HTR-8/SVneo (cell line): ENCODE data around the gene METTL27.
"Not testable (repeated sequence)": the region's sequence is repeated elsewhere in the genome, so short reads cannot be mapped to it uniquely, and the experiment has no call there.

Source experiments
- DNase-seq: peaks from one replicate; pipeline ENCODE4 v3.0.0; 2011; ENCODE audit warnings: low spot score, mixed read lengths; ENCODE audit not compliant: insufficient read length
- FAIRE-seq: peaks from 2 replicates; lab custom pipeline; 2011; peaks lifted over from hg19 to GRCh38; lab: Jason Lieb, UNC

Gene METTL27

DNA sequence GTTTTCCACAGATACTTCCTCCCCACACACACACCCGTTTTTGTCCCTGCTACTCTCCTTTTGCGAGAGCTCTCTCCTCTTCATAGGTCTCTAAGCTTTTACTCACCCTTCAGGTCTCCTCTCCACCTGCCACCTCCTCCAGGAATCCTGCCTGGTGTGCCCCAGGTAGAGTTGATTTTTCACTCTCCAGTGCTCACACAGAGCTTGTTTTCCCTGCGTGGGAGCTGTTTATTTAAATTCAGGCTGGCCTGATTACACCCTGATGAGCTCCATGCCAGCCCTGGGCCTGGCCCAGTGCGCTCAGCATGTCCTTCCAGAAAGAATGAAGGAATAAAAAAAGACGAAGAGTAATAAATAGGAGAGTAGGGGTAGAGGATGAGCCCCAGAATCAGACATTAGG is 19.1 kb downstream of the METTL27 start:
- no peak for DNase-seq
- FAIRE-seq = no peak

DNA sequence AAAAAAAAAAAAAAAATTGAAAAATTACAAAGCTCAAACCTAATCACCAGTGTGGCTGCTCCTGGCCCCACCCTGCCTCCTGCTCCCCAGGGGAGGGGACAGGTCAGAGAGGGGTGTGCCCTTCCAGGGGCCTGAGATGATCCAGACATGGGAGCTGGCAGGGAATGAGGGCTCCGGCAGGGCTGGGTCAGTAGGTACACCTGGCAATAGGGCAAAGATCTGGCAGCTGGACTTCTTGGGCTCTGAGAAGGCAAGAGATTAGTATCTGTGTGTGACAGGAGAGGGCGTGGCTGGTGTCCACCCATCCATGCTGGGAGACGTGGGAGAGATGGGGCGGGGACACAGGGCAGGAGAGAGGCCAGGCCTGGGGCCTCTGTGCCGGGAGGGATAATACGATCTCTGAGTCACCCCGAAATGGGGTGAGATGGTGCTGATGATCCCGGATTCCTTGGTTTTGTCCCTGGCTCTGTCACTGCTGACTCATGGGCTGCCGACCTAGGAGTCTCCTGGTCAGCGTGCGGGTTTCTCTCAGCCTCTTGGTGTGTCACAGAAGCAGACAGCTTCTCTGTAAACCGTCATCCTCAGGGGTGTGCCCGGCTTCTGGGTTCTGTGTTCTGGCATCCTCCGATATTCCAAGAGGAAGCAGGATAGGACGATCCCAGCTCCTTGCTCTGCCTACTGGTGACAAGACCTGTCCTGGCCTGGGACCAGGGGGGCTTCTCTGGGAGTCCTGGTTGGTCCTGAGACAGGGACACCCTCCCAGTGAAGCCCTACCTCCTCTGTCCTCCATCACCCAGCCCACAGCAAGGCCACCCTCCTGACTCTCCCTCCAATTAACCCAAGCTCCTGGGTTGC is 19.8 kb downstream of the METTL27 start:
- DNase-seq (peak; percentile 87), FAIRE-seq (peak; percentile 52)

DNA sequence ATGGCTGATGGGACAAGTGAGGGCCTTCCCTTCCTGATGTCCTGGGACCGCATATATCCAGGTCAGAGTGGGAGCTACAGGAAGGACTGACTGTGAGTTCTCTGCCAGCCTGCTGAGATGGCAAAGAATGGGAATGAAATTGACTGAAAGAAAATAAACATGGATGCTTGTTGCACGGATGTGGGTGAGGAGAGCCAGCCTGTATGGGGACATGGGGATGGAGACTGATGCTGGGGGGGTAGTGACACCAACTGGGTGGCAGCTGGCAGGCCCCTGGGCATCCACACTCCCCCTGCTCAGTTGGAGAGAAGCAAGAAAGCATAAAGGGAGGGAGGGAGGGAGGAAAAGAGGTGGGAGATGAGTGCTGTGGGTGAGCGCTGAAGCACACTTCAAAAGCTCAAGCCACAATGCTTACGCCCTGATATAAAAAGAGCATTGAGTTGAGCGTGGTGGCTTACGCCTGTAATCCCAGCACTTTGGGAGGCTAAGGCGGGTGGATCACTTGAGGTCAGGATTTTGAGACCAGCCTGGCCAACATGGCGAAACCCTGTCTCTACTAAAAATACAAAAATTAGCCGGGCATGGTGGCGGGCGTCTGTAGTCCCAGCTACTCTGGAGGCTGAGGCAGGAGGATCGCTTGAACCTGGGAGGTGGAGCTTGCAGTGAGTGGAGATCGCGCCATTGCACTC is 20.6 kb downstream of the METTL27 start:
- not testable (repeated sequence) for DNase-seq, FAIRE-seq

DNA sequence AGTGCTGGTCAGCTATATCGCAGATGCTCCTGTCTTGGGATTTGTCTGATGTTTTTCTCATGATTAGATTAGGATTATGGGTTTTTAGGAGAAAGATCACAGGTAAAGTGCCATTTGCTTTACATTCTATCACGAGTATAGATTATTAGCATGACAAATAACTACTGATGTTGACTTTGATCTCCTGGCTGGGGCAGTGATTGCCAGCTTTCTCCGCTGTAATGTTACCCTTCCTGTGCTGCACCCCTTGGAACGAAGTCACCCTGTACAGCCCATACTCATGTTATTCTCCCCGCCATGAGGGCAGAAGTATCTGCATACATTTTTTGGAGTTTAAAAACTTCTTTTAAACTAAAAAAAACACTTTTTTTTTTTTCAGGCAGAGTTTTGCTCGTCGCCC is 22.3 kb downstream of the METTL27 start:
- DNase-seq (no peak), FAIRE-seq (no peak)

DNA sequence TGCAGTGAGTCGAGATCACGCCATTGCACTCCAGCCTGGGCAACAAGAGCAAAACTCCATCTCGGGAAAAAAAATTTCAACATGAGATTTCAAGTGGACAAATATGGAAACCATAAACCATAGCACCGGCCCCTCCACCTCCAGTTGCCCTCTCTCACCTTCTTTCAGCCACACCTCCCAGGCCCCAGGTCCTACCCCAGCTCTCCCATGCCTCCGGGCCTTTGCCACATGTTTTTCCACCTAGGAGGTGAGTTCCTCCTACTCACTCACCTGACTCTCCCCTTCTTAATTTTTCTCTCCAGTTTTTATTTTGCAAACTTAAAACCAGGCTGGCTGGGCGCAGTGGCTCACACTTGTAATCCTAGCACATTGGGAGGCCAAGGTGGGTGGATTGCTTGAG is 25.2 kb downstream of the METTL27 start:
- DNase-seq = no peak
- FAIRE-seq = no peak

DNA sequence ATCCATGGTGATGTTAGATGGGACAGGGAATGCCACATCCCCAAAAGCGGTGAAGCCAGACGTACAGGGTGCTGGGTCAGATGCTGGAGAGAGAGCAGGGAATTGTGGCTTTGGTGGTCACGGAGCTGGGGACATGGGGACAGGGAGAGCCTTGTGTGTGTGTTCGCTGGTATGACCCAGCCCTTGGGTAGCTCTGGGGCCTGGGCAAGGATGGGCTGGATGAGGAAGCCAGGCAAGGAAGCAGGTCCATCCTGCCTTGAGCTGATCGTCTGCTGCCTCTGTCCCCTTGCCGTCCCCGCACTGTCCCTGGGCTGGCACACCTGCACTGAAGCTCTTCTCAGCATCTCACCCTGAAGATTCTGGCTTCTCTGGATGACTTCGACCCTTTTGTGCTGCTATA is 26.9 kb downstream of the METTL27 start:
- FAIRE-seq (no peak), DNase-seq (no peak)

DNA sequence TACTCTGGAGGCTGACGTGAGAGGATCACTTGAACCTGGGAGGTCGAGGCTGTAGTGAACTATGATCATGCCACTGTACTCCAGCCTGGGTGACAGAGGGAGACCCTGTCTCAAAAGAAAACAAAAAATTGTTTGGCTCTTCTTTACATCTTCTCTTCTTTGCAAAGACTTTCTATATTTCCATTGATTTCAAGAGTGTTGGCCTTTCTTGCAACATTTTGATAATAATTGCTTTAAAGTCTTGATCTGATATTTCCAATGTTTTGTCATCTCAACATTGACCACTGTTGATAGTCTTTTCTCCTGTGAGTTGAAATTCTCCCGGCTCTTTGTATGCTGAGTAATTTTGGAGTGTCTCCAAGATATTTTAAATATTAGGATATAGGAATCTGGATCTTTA is 29.3 kb downstream of the METTL27 start:
- FAIRE-seq (no peak), DNase-seq (no peak)

DNA sequence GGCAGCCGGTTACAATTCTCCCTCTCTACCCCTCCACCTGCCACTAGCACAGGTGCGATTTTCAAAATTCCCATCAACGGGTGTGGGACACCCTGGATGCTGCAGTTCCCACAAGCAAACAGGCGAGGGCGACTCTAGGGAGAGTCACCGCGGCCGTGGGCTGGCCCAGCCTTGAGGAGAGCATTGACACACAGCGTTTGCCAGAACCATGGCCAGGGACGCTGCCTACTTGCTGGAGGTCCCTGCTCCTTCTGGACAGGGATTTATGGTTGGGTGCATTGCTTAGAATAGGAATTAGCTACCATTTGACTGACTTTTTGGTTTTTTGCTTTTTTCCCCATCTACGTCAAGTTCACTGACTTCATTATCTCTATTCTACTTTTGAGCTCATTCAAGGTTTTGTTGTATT is 30.6 kb downstream of the METTL27 start:
- no peak for FAIRE-seq
- peak; percentile 50 for DNase-seq

DNA sequence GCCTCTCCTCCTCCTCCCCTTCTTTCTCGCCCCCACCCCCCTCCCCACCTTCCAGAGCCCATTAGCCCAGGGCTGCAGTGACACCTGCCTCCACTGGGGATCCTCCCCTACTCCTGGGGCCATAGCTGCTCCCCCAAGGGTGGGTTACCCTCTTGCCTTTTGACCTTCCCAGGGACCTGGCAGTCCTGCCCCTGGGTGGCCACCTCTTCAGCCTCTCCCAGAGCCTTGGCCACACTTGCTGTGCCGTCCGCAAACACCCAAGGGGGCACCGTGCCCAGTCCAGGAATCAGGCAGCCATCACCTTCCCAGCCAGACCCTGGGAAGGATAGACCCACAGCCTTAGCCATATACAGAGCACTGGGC is 31.3 kb downstream of the METTL27 start:
- FAIRE-seq (no peak), DNase-seq (no peak)

DNA sequence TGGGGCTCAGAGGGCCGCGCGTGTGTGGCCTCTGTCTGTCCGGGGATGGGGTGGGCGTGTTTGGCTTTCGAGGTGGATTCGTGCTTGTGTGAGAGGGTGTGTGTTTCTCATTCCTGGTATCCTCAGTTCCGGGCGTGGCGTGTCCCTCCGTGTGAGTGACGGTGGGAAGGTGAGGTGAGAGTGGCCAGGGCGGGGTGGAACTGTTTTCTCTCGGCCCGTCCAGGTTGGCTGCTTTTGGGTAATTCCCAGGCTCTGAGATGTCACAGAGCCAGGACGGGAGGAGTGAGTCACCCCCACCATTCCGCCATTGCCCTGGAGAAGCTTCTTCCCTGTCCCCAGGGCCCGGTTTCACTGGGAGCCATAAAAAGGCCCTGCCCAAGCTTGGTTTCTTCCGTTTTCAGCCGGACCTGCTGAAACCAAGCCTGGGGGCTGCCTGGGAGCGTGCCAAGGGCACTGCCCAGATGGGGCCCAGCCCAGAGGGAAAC is 32.8 kb downstream of the METTL27 start:
- no peak for FAIRE-seq
- no peak for DNase-seq

DNA sequence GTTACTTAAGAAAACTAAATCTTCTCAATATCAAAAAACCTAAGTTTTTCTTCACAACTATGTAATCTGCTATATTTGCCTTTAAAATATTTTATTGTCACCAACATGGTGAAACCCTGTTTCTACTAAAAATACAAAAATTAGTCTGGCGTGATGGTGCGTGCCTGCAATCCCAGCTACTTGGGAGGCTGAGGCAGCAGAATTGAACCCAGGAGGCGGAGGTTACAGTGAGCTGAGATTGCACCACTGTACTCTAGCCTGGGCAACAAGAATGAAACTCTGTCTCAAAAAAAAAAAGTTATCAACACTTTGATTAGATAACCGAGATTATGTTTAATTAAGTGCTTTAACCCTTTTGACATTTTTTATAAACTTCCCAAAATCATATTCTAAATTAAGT is 39.9 kb downstream of the METTL27 start:
- FAIRE-seq = no peak
- no peak for DNase-seq

DNA sequence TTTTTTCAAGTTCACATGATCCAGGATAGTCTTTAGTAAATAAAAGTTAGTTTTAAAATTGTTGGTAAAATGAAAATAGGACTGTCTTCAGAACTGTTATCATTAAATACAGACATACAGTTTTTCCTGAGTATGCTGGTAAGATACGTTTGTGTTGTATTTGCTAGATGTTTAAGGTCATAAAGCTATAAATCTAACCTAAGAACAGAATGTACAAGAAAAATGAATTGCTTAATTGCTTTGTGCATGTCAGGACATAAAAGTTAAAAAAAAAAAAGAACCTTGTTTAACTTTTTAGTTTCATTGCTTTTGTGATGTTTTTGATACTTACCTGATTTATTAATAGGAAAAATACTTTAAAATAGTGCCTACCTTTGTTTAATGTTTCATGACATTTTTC is 40.7 kb downstream of the METTL27 start:
- no peak for FAIRE-seq
- no peak for DNase-seq

DNA sequence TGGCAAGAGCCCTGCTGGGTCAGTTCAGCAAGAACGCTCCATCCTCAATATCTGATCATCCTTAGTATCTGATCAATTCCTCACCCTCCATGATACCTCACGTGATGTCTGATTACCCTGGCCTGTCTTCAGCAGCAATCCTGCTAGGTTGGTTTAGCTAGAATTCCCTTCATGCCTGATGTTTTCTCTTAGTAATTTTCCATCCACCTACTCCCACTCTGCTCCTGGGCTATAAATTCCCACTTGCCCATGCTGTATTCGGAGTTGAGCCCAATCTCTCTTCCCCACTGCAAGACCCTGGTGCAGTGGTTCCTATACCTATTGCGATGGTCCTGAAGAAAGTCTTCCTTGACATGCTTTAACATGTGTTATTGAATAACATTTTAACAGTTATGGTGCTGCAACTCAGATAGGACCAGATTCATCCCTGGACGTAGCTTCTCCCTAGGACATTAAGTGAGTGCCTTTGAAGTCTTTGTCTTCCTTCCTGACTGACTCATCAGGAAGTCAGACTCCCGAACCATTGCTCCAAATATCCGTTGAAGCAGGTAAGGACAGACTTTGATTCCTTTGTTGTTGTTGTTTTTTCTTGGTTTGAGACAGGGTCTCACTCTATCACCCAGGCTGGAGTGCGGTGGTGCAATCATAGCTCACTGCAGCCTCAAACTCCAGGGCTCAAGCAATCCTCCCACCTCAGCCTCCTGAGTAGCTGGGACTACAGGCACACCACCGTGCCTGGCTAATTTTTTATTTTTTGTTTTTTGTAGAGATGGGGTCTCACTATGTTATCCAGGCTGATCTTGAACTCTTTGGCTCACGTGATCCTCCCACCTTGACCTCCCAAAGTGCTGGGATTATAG is 42.8 kb downstream of the METTL27 start:
- no peak for DNase-seq
- no peak for FAIRE-seq

DNA sequence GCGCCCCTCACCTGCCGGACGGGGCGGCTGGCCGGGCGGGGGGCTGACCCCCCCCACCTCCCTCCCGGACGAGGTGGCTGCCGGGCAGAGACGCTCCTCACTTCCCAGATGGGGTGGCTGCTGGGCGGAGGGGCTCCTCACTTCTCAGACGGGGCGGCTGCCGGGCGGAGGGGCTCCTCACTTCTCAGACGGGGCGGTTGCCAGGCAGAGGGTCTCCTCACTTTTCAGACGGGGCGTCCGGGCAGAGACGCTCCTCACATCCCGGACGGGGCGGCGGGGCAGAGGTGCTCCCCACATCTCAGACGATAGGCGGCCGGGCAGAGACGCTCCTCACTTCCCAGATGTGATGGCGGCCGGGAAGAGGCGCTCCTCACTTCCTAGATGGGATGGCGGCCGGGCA is 45.1 kb downstream of the METTL27 start:
- not testable (repeated sequence) for FAIRE-seq, DNase-seq

DNA sequence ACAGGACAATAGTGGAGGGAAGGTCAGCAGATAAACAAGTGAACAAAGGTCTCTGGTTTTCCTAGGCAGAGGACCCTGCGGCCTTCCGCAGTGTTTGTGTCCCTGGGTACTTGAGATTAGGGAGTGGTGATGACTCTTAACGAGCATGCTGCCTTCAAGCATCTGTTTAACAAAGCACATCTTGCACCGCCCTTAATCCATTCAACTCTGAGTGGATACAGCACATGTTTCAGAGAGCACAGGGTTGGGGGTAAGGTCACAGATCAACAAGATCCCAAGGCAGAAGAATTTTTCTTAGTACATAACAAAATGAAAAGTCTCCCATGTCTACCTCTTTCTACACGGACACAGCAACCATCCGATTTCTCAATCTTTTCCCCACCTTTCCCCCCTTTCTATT is 45.7 kb downstream of the METTL27 start:
- not testable (repeated sequence) for DNase-seq, FAIRE-seq

DNA sequence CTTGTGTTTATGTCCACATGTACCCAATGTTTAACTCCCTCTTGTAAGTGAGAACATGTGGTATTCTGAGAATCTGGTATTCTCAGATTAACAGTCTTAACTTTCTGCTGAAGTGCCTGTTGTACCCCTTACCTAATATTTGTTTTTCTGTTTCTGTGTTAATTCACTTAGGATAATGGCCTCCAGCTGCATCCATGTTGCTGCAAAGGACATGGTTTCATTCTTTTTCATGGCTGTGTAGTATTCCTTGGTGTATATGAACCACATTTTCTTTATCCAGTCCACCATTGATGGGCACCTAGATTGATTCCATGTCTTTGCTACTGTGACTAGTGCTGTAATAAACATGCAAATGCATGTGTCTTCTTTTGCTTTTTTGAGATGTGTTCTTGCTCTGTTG is 47.1 kb downstream of the METTL27 start:
- not testable (repeated sequence) for FAIRE-seq, DNase-seq

DNA sequence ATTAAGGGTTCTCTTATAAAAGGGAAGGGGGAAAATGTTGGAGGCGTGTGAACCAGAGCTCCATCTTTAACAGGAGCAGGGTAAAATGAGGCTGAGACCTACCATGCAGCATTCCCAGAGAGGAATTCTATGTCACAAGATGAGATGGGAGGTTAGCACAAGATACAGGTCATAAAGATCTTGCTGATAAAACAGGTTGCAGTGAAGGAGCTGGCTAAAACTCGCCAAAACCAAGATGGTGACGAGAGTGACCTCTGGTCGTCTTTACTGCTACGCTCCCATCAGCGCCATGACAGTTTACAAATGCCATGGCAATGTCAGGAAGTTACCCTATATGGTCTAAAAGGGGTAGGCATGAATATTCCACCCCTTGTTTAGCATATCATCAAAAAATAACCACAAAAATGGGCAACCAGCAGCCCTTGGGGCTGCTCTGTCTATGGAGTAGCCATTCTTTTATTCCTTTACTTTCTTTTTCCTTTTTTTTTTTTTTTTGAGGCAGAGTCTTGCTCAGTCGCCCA is 51.1 kb downstream of the METTL27 start:
- DNase-seq, FAIRE-seq: not testable (repeated sequence)

DNA sequence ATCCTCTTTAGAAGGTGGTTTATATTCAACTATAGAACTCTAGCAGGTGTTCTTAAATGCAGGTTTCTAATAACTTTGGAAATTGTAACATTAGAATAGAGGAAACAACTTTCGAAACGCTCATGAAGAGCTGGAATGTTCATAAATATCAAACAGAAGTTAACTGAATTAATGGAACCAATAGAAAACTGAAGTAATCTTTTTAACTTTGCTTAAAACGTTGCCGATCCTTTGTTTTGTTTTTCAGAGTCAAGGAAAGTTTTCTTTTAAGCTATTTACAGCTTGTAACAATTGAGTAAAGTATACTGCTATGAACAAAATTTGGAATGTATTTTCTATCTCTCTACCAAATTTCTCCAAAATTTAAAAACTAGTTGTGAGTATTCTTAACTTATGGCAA is 53.3 kb downstream of the METTL27 start:
- DNase-seq (no peak), FAIRE-seq (no peak)

DNA sequence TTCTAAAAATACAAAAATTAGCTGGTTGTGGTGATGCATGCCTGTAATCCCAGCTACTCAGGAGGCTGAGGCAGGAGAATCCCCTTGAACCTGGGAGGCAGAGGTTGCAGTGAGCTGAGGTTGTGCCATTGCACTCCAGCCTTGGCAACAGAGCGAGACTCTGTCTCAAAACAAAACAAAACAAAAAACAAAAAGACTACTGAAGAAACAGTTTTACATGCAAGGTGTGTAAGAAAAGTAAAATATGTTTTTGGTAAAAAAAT is 54.6 kb downstream of the METTL27 start:
- not testable (repeated sequence) for DNase-seq, FAIRE-seq

DNA sequence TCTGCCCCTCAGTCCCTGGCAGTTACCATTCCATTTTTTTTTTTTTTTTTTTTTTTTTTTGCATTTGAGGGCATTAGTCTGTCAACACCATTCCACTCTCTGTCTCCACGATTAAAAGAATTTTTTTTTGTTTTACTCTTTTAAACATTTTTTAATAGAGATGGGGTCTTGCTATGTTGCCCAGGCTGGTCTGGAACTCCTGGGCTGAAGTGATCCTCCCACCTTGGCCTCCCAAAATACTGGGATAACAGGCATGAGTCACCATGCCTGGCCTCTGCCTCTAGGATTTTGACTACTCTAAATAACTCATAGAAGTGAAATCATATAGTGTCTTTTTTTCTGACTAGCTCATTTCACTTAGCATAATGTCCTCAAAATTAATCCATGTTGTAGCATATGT is 55.7 kb downstream of the METTL27 start:
- FAIRE-seq = no peak
- DNase-seq = no peak
